ENCODE data around the gene MORN1. TPM values are rescaled to one million over a fixed set of nuclear protein-coding genes. Genes with fewer than 3 reads are reported as not detected.

Gene MORN1
- polyA plus RNA-seq, 1 donor (not counting 4 experiments of a cell fraction or from before 2014, with no cell fraction given) = 2.1 TPM

GRCh38 chr1:2414297-2414958 is 23.1 kb upstream of the MORN1 start:
- Histone ChIP-seq H3K4me2 (ENCODE audit: control insufficient read depth, extremely low read depth, insufficient read depth, low read depth, low read length) (peak overlapping the region; percentile 77), H3K27ac (ENCODE audit: control insufficient read depth, insufficient read depth, low read length) (no peak overlapping the region), H3K79me2 (ENCODE audit: control insufficient read depth, insufficient read depth, low read length) (peaks cover 9% of the 10 kb centered on the region), H3K9me3 (ENCODE audit: control insufficient read depth, low read depth, low read length) (no peaks in the 10 kb centered on the region), H3K9me1 (ENCODE audit: control insufficient read depth, extremely low read depth, insufficient read depth, low read length) (no peaks in the 10 kb centered on the region), H4K20me1 (ENCODE audit: control insufficient read depth, extremely low read depth, insufficient read depth, low read length) (no peaks in the 10 kb centered on the region), H3K27me3 (ENCODE audit: control insufficient read depth, extremely low read depth, insufficient read depth, low read length) (no peaks in the 10 kb centered on the region), H2AFZ (ENCODE audit: control insufficient read depth, low read length) (no peak overlapping the region), H3K4me3 (ENCODE audit: control insufficient read depth in 2 of 3, extremely low read depth in 1 of 3, insufficient read depth in 2 of 3, low read depth in 1 of 3, low read length in 3 of 3) (no peak overlapping the region), H3K9ac (ENCODE audit: control insufficient read depth, extremely low read depth, insufficient read depth, low read length) (no peak overlapping the region), H3K4me1 (ENCODE audit: control insufficient read depth, extremely low read depth, insufficient read depth, low read length) (peaks cover 36% of the 10 kb centered on the region), H3K36me3 (ENCODE audit: control insufficient read depth in 2 of 2, extremely low read depth in 1 of 2, insufficient read depth in 2 of 2, low read length in 2 of 2) (no peaks in the 10 kb centered on the region)
- no peak for FAIRE-seq
- peak; percentile 86 to 94 (median 87) for TF ChIP-seq CTCF (optimal IDR thresholded peaks at IDR 0.05 in 1 of 3, IDR thresholded peaks at IDR 0.05 in 1 of 3, conservative IDR thresholded peaks at IDR 0.05 in 1 of 3; ENCODE audit: extremely low read depth in 1 of 3, insufficient read depth in 2 of 3, low read length in 3 of 3)
- TF ChIP-seq EZH2 (IDR thresholded peaks at IDR 0.05; ENCODE audit: low read length) = no peak
- dilution Hi-C loops (cut with MboI; ENCODE audit: extremely low pct_ligation_motif_present, low sequenced_read_pairs) = loop anchor here (25.0 kb wide), 1 partner anchor 998 kb away; no protein-coding TSS in a partner anchor
- no peak for DNase-seq (ENCODE audit: low read depth, low spot score)

GRCh38 chr1:2413495-2414296 is 22.3 kb upstream of the MORN1 start:
- dilution Hi-C loops (cut with MboI; ENCODE audit: extremely low pct_ligation_motif_present, low sequenced_read_pairs) = loop anchor here (25.0 kb wide), 1 partner anchor 999 kb away; no protein-coding TSS in a partner anchor
- peaks cover 36% of the 10 kb centered on the region for H3K4me1 ChIP-seq (ENCODE audit: control insufficient read depth, extremely low read depth, insufficient read depth, low read length)
- no peak for FAIRE-seq

More at GRCh38 chr1:2413495-2414296, 22.3 kb upstream of the MORN1 start:
- Histone ChIP-seq H3K36me3 (ENCODE audit: control insufficient read depth in 2 of 2, extremely low read depth in 1 of 2, insufficient read depth in 2 of 2, low read length in 2 of 2) (peaks cover 2 to 4% of the 10 kb centered on the region in 2 experiments), H3K9me1 (ENCODE audit: control insufficient read depth, extremely low read depth, insufficient read depth, low read length) (no peaks in the 10 kb centered on the region), H3K9me3 (ENCODE audit: control insufficient read depth, low read depth, low read length) (no peaks in the 10 kb centered on the region), H3K27me3 (ENCODE audit: control insufficient read depth, extremely low read depth, insufficient read depth, low read length) (no peaks in the 10 kb centered on the region), H3K9ac (ENCODE audit: control insufficient read depth, extremely low read depth, insufficient read depth, low read length) (peak overlapping the region; percentile 77), H3K4me2 (ENCODE audit: control insufficient read depth, extremely low read depth, insufficient read depth, low read depth, low read length) (peak overlapping the region; percentile 77), H3K27ac (ENCODE audit: control insufficient read depth, insufficient read depth, low read length) (peak overlapping the region; percentile 56), H2AFZ (ENCODE audit: control insufficient read depth, low read length) (no peak overlapping the region), H4K20me1 (ENCODE audit: control insufficient read depth, extremely low read depth, insufficient read depth, low read length) (no peaks in the 10 kb centered on the region), H3K79me2 (ENCODE audit: control insufficient read depth, insufficient read depth, low read length) (peaks cover 9% of the 10 kb centered on the region), H3K4me3 (ENCODE audit: control insufficient read depth in 2 of 3, extremely low read depth in 1 of 3, insufficient read depth in 2 of 3, low read depth in 1 of 3, low read length in 3 of 3) (peak overlapping the region; percentile 68 to 75 (median 73))
- no peak for DNase-seq (ENCODE audit: low read depth, low spot score)
- no peak for TF ChIP-seq EZH2 (IDR thresholded peaks at IDR 0.05; ENCODE audit: low read length)
- TF ChIP-seq CTCF (optimal IDR thresholded peaks at IDR 0.05 in 1 of 3, IDR thresholded peaks at IDR 0.05 in 1 of 3, conservative IDR thresholded peaks at IDR 0.05 in 1 of 3; ENCODE audit: extremely low read depth in 1 of 3, insufficient read depth in 2 of 3, low read length in 3 of 3) = no peak
